Hepatocyte (in vitro differentiated cells): ENCODE results near the gene DCAF17. TPM values are rescaled to one million over a fixed set of nuclear protein-coding genes. Genes with fewer than 3 reads are reported as not detected.

Source experiments
- DNase-seq: peaks from one replicate; pipeline ENCODE4 v3.0.0-alpha.2; 2016; ENCODE audit warnings: low spot score
- H2AFZ ChIP-seq: fragments of 200-600 bp; sonication (generic); 2 replicates; pipeline ENCODE4 v1.6.0; 2016; ENCODE audit warnings: antibody characterized with exemption, mild to moderate bottlenecking
- H3K27ac ChIP-seq: fragments of 200-600 bp; sonication (generic); 2 replicates; pipeline ENCODE4 v1.5.1; 2016; ENCODE audit warnings: mild to moderate bottlenecking
- H3K27me3 ChIP-seq: fragments of 200-600 bp; sonication (generic); 2 replicates; pipeline ENCODE4 v1.6.1; 2016
- H3K36me3 ChIP-seq: fragments of 200-600 bp; sonication (generic); replicated peaks from 2 replicates; pipeline ENCODE4 v1.5.1; 2016; ENCODE audit warnings: low read depth; ENCODE audit not compliant: insufficient read depth
- H3K4me1 ChIP-seq: fragments of 200-600 bp; sonication (generic); 2 replicates; pipeline ENCODE4 v1.5.1; 2016; ENCODE audit warnings: mild to moderate bottlenecking, moderate library complexity; ENCODE audit not compliant: insufficient read depth
- H3K4me2 ChIP-seq: fragments of 200-600 bp; sonication (generic); 2 replicates; pipeline ENCODE4 v1.6.0; 2016
- H3K4me3 ChIP-seq: fragments of 200-600 bp; sonication (generic); 2 replicates; pipeline ENCODE4 v1.5.1; 2016; ENCODE audit warnings: mild to moderate bottlenecking
- H3K79me2 ChIP-seq: fragments of 200-600 bp; sonication (generic); 2 replicates; pipeline ENCODE4 v1.6.0; 2017; ENCODE audit warnings: mild to moderate bottlenecking
- H3K9me2 ChIP-seq: fragments of 200-600 bp; sonication (generic); replicated peaks from 2 replicates; pipeline ENCODE4 v1.6.0; 2017; ENCODE audit warnings: mild to moderate bottlenecking; ENCODE audit not compliant: insufficient read depth
- H3K9me3 ChIP-seq: fragments of 200-600 bp; sonication (generic); 2 replicates; pipeline ENCODE4 v1.5.1; 2016; ENCODE audit warnings: low read depth, mild to moderate bottlenecking
- H4K20me1 ChIP-seq: fragments of 200-600 bp; sonication (generic); 2 replicates; pipeline ENCODE4 v1.6.0; 2016; ENCODE audit warnings: mild to moderate bottlenecking; ENCODE audit not compliant: insufficient read depth, poor library complexity, severe bottlenecking
- CTCF ChIP-seq: fragments of 200-600 bp; sonication (generic); IDR thresholded peaks from 2 replicates; pipeline ENCODE4 v1.5.1; 2016; ENCODE audit warnings: antibody characterized with exemption, mild to moderate bottlenecking; ENCODE audit not compliant: poor library complexity
- EZH2 ChIP-seq: fragments of 200-600 bp; sonication (generic); IDR thresholded peaks from 2 replicates; pipeline ENCODE4 v1.6.1; 2016; ENCODE audit warnings: antibody characterized with exemption, mild to moderate bottlenecking, borderline replicate concordance
- EZH2phosphoT487 ChIP-seq: fragments of 200-600 bp; sonication (generic); IDR thresholded peaks from one replicate; pipeline ENCODE4 v1.6.1; 2018; ENCODE audit warnings: antibody characterized with exemption, mild to moderate bottlenecking, low read depth, moderate library complexity; ENCODE audit not compliant: unreplicated experiment, severe bottlenecking
- WGBS: methylation state at CpG from one replicate; pipeline ENCODE4 v1.1.6; 2016; ENCODE audit warnings: low lambda C conversion rate; ENCODE audit errors: missing lambda C conversion rate; 5-methylcytosine and 5-hydroxymethylcytosine counted together
- polyA plus RNA-seq: library from polyadenylated mRNA; unstranded; fragments of >200 nt; fragmentation: Nextera tagmentation; extraction: Ambion mirVana; gene quantifications from 2 replicates; pipeline ENCODE4 v1.2.1, GENCODE V29; 2016
- total RNA-seq: library from RNA; depleted of rRNA; stranded (reverse); fragments of >200 nt; gene quantifications from 2 replicates; pipeline ENCODE4 v1.2.3, GENCODE V29; 2014

DCAF17 gene
- total and polyA plus RNA-seq, 2 experiments from 2014 or later = 2.7 to 12.0 TPM

GRCh38 chr2:171515672-171516298, 81.8 kb downstream of the DCAF17 start:
- H3K4me3 ChIP-seq = no peak overlapping the region
- DNase-seq = no peak
- H3K36me3 ChIP-seq = no peaks in the 10 kb centered on the region
- H2AFZ ChIP-seq = no peak overlapping the region
- H3K4me1 ChIP-seq = no peaks in the 10 kb centered on the region
- H3K79me2 ChIP-seq = no peaks in the 10 kb centered on the region
- H3K27me3 ChIP-seq = peaks cover 8% of the 10 kb centered on the region
- H3K4me2 ChIP-seq = no peak overlapping the region
- 74% methylated on average over 6 of the region's 6 CpGs for WGBS
- no peaks in the 10 kb centered on the region for H3K9me3 ChIP-seq
- no peaks in the 10 kb centered on the region for H4K20me1 ChIP-seq
- no peaks in the 10 kb centered on the region for H3K9me2 ChIP-seq
- no peak overlapping the region for H3K27ac ChIP-seq
- no peak for TF ChIP-seq EZH2
- no peak for TF ChIP-seq CTCF
- no peak for TF ChIP-seq EZH2phosphoT487

- no peaks in the 10 kb centered on the region for H3K9me3 ChIP-seq
- H3K4me3 ChIP-seq = no peak overlapping the region
- H3K27me3 ChIP-seq = peaks cover 18% of the 10 kb centered on the region
Measured at GRCh38 chr2:171516793-171517192, 82.8 kb downstream of the DCAF17 start.

GRCh38 chr2:171520471-171520870, 86.4 kb downstream of the DCAF17 start:
- no peaks in the 10 kb centered on the region for H3K36me3 ChIP-seq
- peaks cover 34% of the 10 kb centered on the region for H3K27me3 ChIP-seq
- no peak for DNase-seq
- no peak overlapping the region for H3K4me3 ChIP-seq
- no peak overlapping the region for H3K4me2 ChIP-seq
- TF ChIP-seq CTCF (no peak), EZH2phosphoT487 (no peak), EZH2 (no peak)
- peaks cover 14% of the 10 kb centered on the region for H3K4me1 ChIP-seq
- H3K9me2 ChIP-seq = no peaks in the 10 kb centered on the region
- no peaks in the 10 kb centered on the region for H4K20me1 ChIP-seq
- H3K27ac ChIP-seq = no peak overlapping the region
- peaks cover 13% of the 10 kb centered on the region for H3K79me2 ChIP-seq
- 82% methylated on average over 5 of the region's 5 CpGs for WGBS
- no peak overlapping the region for H2AFZ ChIP-seq
- no peaks in the 10 kb centered on the region for H3K9me3 ChIP-seq

More at GRCh38 chr2:171516793-171517192, 82.8 kb downstream of the DCAF17 start:
- no peak for TF ChIP-seq EZH2phosphoT487
- no peak for TF ChIP-seq CTCF
- no peak for TF ChIP-seq EZH2
- Histone ChIP-seq H2AFZ (no peak overlapping the region), H3K9me2 (no peaks in the 10 kb centered on the region), H3K79me2 (no peaks in the 10 kb centered on the region), H3K4me2 (no peak overlapping the region), H3K36me3 (no peaks in the 10 kb centered on the region), H3K27ac (no peak overlapping the region), H4K20me1 (no peaks in the 10 kb centered on the region), H3K4me1 (peaks cover 4% of the 10 kb centered on the region)
- WGBS = 81% methylated on average over 5 of the region's 5 CpGs
- no peak for DNase-seq
